HEK293 (cell line): Measurements from ENCODE around the gene AGAP1.
A peak's percentile ranks its signal among the peaks of the same experiment; 100 is the strongest.
"Not testable (repeated sequence)": the region's sequence is repeated elsewhere in the genome, so short reads cannot be mapped to it uniquely, and the experiment has no call there.

Source experiments
- CTCF ChIA-PET: fragments of 350-600 bp; formaldehyde crosslinking; extraction: SDS; loops from one replicate; lab custom pipeline; 2021; ENCODE audit warnings: antibody characterized with exemption; lab: Yijun Ruan, JAX
- POLR2A ChIA-PET: fragments of 300-600 bp; formaldehyde crosslinking; extraction: SDS; loops from one replicate; lab custom pipeline; 2020; ENCODE audit warnings: antibody characterized with exemption, inconsistent platforms; lab: Yijun Ruan, JAX
- H3K27ac ChIP-seq: fragments of 200-500 bp; sonication (Bioruptor generic); 2 replicates; pipeline ENCODE4 v1.5.1; 2014; ENCODE audit warnings: low read depth, low read length, control low read depth, inconsistent platforms; ENCODE audit errors: extremely low read depth
- H3K36me3 ChIP-seq, 2 experiments: fragments of 200-500 bp in 1 of 2; sonication (Bioruptor generic) in 1 of 2; 1 replicate in 1 of 2; 2 replicates in 1 of 2; pipeline ENCODE4 v1.5.1; 2014 to 2017; ENCODE audit warnings: inconsistent platforms in 2 of 2, low read length in 2 of 2; ENCODE audit not compliant: control insufficient read depth in 2 of 2, insufficient read depth in 1 of 2
- H3K4me1 ChIP-seq: fragments of 200-500 bp; sonication (Bioruptor generic); 2 replicates; pipeline ENCODE4 v1.5.1; 2014; ENCODE audit warnings: mild to moderate bottlenecking, low read length, inconsistent platforms; ENCODE audit not compliant: control insufficient read depth, insufficient read depth
- H3K4me3 ChIP-seq: 2 replicates; pipeline ENCODE4 v1.5.1; 2011; ENCODE audit warnings: low read depth, mild to moderate bottlenecking, control low read depth, low read length, moderate library complexity
- H3K9me3 ChIP-seq: fragments of 200-500 bp; sonication (Bioruptor generic); 2 replicates; pipeline ENCODE4 v1.5.1; 2014; ENCODE audit warnings: low read depth, low read length, inconsistent platforms; ENCODE audit not compliant: control insufficient read depth, insufficient read depth
- FEZF1 ChIP-seq: fragments of 450-650 bp; formaldehyde crosslinking; IDR thresholded peaks from 2 replicates; pipeline ENCODE4 v1.5.1; 2016; ENCODE audit warnings: missing biosample characterization, missing genetic modification characterization
- MYNN ChIP-seq: fragments of 450-650 bp; formaldehyde crosslinking; IDR thresholded peaks from 2 replicates; pipeline ENCODE4 v1.5.1; 2016; ENCODE audit warnings: missing biosample characterization, missing genetic modification characterization, borderline replicate concordance
- SETDB1 ChIP-seq: IDR thresholded peaks from one replicate; pipeline ENCODE4 v1.6.1; 2017; ENCODE audit warnings: mild to moderate bottlenecking, low read length, moderate library complexity, mixed read lengths; ENCODE audit not compliant: insufficient read length
- ZBTB44 ChIP-seq: fragments of 450-650 bp; IDR thresholded peaks from 2 replicates; pipeline ENCODE4 v1.5.1; 2018; ENCODE audit warnings: missing biosample characterization, mild to moderate bottlenecking, missing genetic modification characterization
- ZBTB48 ChIP-seq: fragments of 450-650 bp; formaldehyde crosslinking; IDR thresholded peaks from 2 replicates; pipeline ENCODE4 v1.5.1; 2016; ENCODE audit warnings: missing biosample characterization, missing genetic modification characterization
- ZBTB6 ChIP-seq: fragments of 450-650 bp; formaldehyde crosslinking; IDR thresholded peaks from 2 replicates; pipeline ENCODE4 v1.5.1; 2017; ENCODE audit warnings: missing biosample characterization, missing genetic modification characterization
- ZNF155 ChIP-seq: fragments of 450-650 bp; formaldehyde crosslinking; IDR thresholded peaks from 2 replicates; pipeline ENCODE4 v1.5.1; 2016; ENCODE audit warnings: missing biosample characterization, missing genetic modification characterization
- ZNF169 ChIP-seq: fragments of 450-650 bp; formaldehyde crosslinking; IDR thresholded peaks from 2 replicates; pipeline ENCODE4 v1.5.1; 2016; ENCODE audit warnings: missing biosample characterization, missing genetic modification characterization
- ZNF184 ChIP-seq: fragments of 450-650 bp; IDR thresholded peaks from 2 replicates; pipeline ENCODE4 v1.5.1; 2018; ENCODE audit warnings: missing biosample characterization, mild to moderate bottlenecking, missing genetic modification characterization
- ZNF221 ChIP-seq: fragments of 450-650 bp; formaldehyde crosslinking; IDR thresholded peaks from 2 replicates; pipeline ENCODE4 v1.5.1; 2017; ENCODE audit warnings: missing biosample characterization, missing genetic modification characterization, borderline replicate concordance
- ZNF302 ChIP-seq: fragments of 450-650 bp; formaldehyde crosslinking; IDR thresholded peaks from 2 replicates; pipeline ENCODE4 v1.5.1; 2016; ENCODE audit warnings: missing biosample characterization, missing genetic modification characterization, low read depth
- ZNF433 ChIP-seq: fragments of 450-650 bp; formaldehyde crosslinking; IDR thresholded peaks from 2 replicates; pipeline ENCODE4 v1.5.1; 2016; ENCODE audit warnings: missing biosample characterization, missing genetic modification characterization, low read depth
- ZNF585B ChIP-seq: fragments of 450-650 bp; formaldehyde crosslinking; IDR thresholded peaks from 2 replicates; pipeline ENCODE4 v1.5.1; 2016; ENCODE audit warnings: missing biosample characterization, missing genetic modification characterization
- ZNF623 ChIP-seq: fragments of 450-650 bp; formaldehyde crosslinking; IDR thresholded peaks from 2 replicates; pipeline ENCODE4 v1.5.1; 2016; ENCODE audit warnings: missing biosample characterization, missing genetic modification characterization
- ZNF660 ChIP-seq: fragments of 450-650 bp; IDR thresholded peaks from 2 replicates; pipeline ENCODE4 v1.5.1; 2018; ENCODE audit warnings: missing biosample characterization, mild to moderate bottlenecking, missing genetic modification characterization

The AGAP1 gene

GRCh38 chr2:235601960-235602704, 108.3 kb downstream of the AGAP1 start:
- CTCF ChIA-PET, result interaction anchor here (1.9 kb wide), 1 partner anchor 144 kb away, joined by 5 read pairs; no protein-coding TSS in a partner anchor

GRCh38 chr2:235602971-235603370, 109.1 kb downstream of the AGAP1 start:
- POLR2A ChIA-PET, H3K4me3 ChIP-seq, H3K27ac ChIP-seq, H3K36me3 ChIP-seq, H3K4me1 ChIP-seq, H3K9me3 ChIP-seq: not testable (repeated sequence)
- CTCF ChIA-PET, result interaction anchor here (1.9 kb wide), 1 partner anchor 143 kb away, joined by 5 read pairs; no protein-coding TSS in a partner anchor
- TF ChIP-seq SETDB1, result peak; percentile 49

More at GRCh38 chr2:235601960-235602704, 108.3 kb downstream of the AGAP1 start:
- Histone ChIP-seq H3K4me3 (no peak overlapping the region), H3K9me3 (no peaks in the 10 kb centered on the region), H3K27ac (no peak overlapping the region), H3K36me3 (no peaks in the 10 kb centered on the region), H3K4me1 (0 out of 2 replicates have a peak, but pooled peaks cover 5% of the 10 kb centered on the region)
- POLR2A ChIA-PET, result no interaction called here
- TF ChIP-seq ZNF169 (tag by site-specific recombination) (no peak), ZNF623 (tag by site-specific recombination) (peak; percentile 55), ZNF433 (tag by site-specific recombination) (no peak), ZNF302 (no peak)

- no peaks in the 10 kb centered on the region for H3K36me3 ChIP-seq
- ChIA-PET CTCF (interaction anchor here (0.6 to 1.9 kb wide), 2 partner anchors 142 to 1295 kb away, joined by 4 to 5 read pairs; no protein-coding TSS in a partner anchor), POLR2A (no interaction called here)
- H3K4me3 ChIP-seq, result no peak overlapping the region
- no peaks in the 10 kb centered on the region for H3K9me3 ChIP-seq
- H3K27ac ChIP-seq, result no peak overlapping the region
- 0 out of 2 replicates have a peak, but pooled peaks cover 5% of the 10 kb centered on the region for H3K4me1 ChIP-seq
- no peak for TF ChIP-seq ZNF585B (tag by site-specific recombination)
- TF ChIP-seq MYNN, result no peak
- TF ChIP-seq ZNF660 (tag by site-specific recombination), result no peak
- no peak for TF ChIP-seq FEZF1 (tag by site-specific recombination)
- no peak for TF ChIP-seq ZBTB48 (tag by site-specific recombination)
- no peak for TF ChIP-seq ZBTB6 (tag by site-specific recombination)
- no peak for TF ChIP-seq ZNF155
- TF ChIP-seq ZNF184 (tag by site-specific recombination), result no peak
- no peak for TF ChIP-seq ZNF221
Measured at GRCh38 chr2:235603659-235604058, 109.8 kb downstream of the AGAP1 start.

GRCh38 chr2:235605312-235606003, 111.6 kb downstream of the AGAP1 start:
- no peak for TF ChIP-seq ZNF433 (tag by site-specific recombination)
- TF ChIP-seq ZBTB44 (tag by site-specific recombination), result 0 out of 2 replicates have a peak, but pooled peaks have one; percentile 19
- TF ChIP-seq, all 188 proteins: peak for 1
- CTCF ChIA-PET, result interaction anchor here (0.9 to 1.3 kb wide), 3 partner anchors 10 to 141 kb away, joined by 3 to 5 read pairs (median 3); no protein-coding TSS in a partner anchor
- Histone ChIP-seq H3K4me1 (0 out of 2 replicates have a peak, but pooled peaks cover 3% of the 10 kb centered on the region), H3K9me3 (no peaks in the 10 kb centered on the region), H3K27ac (no peak overlapping the region), H3K4me3 (no peak overlapping the region), H3K36me3 (no peaks in the 10 kb centered on the region)
- POLR2A ChIA-PET, result no interaction called here
